Spleen (tissue), 11 donors: Measurements from ENCODE around the gene CRELD2. TPM values are rescaled to one million over a fixed set of nuclear protein-coding genes. Genes with fewer than 3 reads are reported as not detected.
A peak's percentile ranks its signal among the peaks of the same experiment; 100 is the strongest.

Experiments used
- DNase-seq: peaks from one replicate; pipeline ENCODE4 v3.0.0-alpha.2; 2020
- H3K27ac ChIP-seq, 8 donors: fragments of 200-600 bp; sonication (generic) in 7 of 8; 1 replicate in 4 of 8; 2 replicates in 4 of 8; pipeline versions ENCODE4 v1.5.0 to v1.8.0; 2016 to 2021; ENCODE audit warnings: inconsistent platforms in 4 of 8, mild to moderate bottlenecking in 4 of 8, moderate library complexity in 1 of 8
- H3K27me3 ChIP-seq, 7 donors: fragments of 200-600 bp; sonication (generic) in 6 of 7; replicated peaks in 1 of 7; 1 replicate in 4 of 7; 2 replicates in 3 of 7; pipeline versions ENCODE4 v1.5.0 to v1.8.0; 2016 to 2021; ENCODE audit warnings: inconsistent platforms in 3 of 7, mild to moderate bottlenecking in 1 of 7
- H3K36me3 ChIP-seq, 6 donors: fragments of 200-600 bp; sonication (generic) in 5 of 6; 1 replicate in 4 of 6; 2 replicates in 2 of 6; pipeline versions ENCODE4 v1.5.0 to v1.8.0; 2016 to 2021; ENCODE audit warnings: inconsistent platforms in 2 of 6
- H3K4me1 ChIP-seq, 6 donors: fragments of 200-600 bp; sonication (generic) in 5 of 6; 1 replicate in 3 of 6; 2 replicates in 3 of 6; pipeline versions ENCODE4 v1.5.0 to v1.8.0; 2016 to 2021; ENCODE audit warnings: inconsistent platforms in 3 of 6
- H3K4me3 ChIP-seq, 8 donors: fragments of 200-600 bp; sonication (generic) in 7 of 8; 1 replicate in 4 of 8; 2 replicates in 4 of 8; pipeline versions ENCODE4 v1.5.0 to v1.8.0; 2016 to 2021; ENCODE audit warnings: inconsistent platforms in 4 of 8, mild to moderate bottlenecking in 4 of 8, moderate library complexity in 2 of 8
- H3K9me3 ChIP-seq, 8 donors: fragments of 200-600 bp; sonication (generic) in 7 of 8; 1 replicate in 4 of 8; 2 replicates in 4 of 8; pipeline versions ENCODE4 v1.5.0 to v1.8.0; 2016 to 2021; ENCODE audit warnings: inconsistent platforms in 4 of 8
- POLR2A ChIP-seq, 3 donors: fragments of 450-650 bp; IDR thresholded peaks; one replicate each; pipeline ENCODE4 v1.5.1; 2017; ENCODE audit warnings: antibody characterized with exemption in 3 of 3, mild to moderate bottlenecking in 1 of 3
- POLR2AphosphoS5 ChIP-seq, 3 donors: sonication (generic); formaldehyde crosslinking; IDR thresholded peaks; one replicate each; pipeline ENCODE4 v1.5.1; 2017; ENCODE audit warnings: antibody characterized with exemption in 3 of 3
- WGBS, 5 donors: extraction: QIAGEN DNeasy Blood & Tissue Kit in 3 of 5; methylation state at CpG; one replicate each; pipeline versions ENCODE4 v1.1.5 to v1.1.7; 2013 to 2018; 5-methylcytosine and 5-hydroxymethylcytosine counted together
- intact Hi-C: fragments of 100-400 bp; cut with DNase I; formaldehyde crosslinking; loops from one replicate; pipeline ENCODE4 v1.15.0; 2023; ENCODE audit warnings: low total_unique reads
- microRNA-seq, 3 donors: library from miRNA; unstranded; fragments of <30 nt; microRNA quantifications; one replicate each; pipeline versions ENCODE4 to v1.1.0, GENCODE V29; 2019 to 2020
- polyA plus RNA-seq, 3 donors: library from polyadenylated mRNA; stranded (reverse); fragments of 200-250 nt; gene quantifications; one replicate each; pipeline ENCODE4 v1.2.1, GENCODE V29; 2013
- small RNA-seq, 4 donors: library from RNA; depleted of rRNA; stranded (forward); fragments of <200 nt; gene quantifications; one replicate each; pipeline ENCODE3, GENCODE V24; 2016
- total RNA-seq, 7 donors: library from RNA; depleted of rRNA in 3 of 7; stranded (reverse); fragments of >200 nt in 3 of 7; fragmentation: NEBNext Ultra II Directional in 4 of 7; extraction: Animal tissue kit (Norgen Biotek cat#: 25700) in 4 of 7; gene quantifications; one replicate each; pipeline versions ENCODE4 v1.1.0 to v1.2.1, GENCODE V29; 2016 to 2021
- TF ChIP-seq, protein P1 (sequence below), 11 experiments: fragments of 200-600 bp in 7 of 11; fragments of 450-650 bp in 4 of 11; sonication (generic) in 4 of 11; IDR thresholded peaks in 8 of 11; conservative IDR thresholded peaks in 3 of 11; 1 replicate in 7 of 11; 2 replicates in 4 of 11; pipeline versions ENCODE4 v1.4.0 to v1.8.0; 2016 to 2021; ENCODE audit warnings: antibody characterized with exemption in 11 of 11, inconsistent platforms in 4 of 11, mild to moderate bottlenecking in 1 of 11
- donor health status: healthy with polysubstance abuse.
- donor health status: DM: no; HTN: no; CAD: no; lungs with moderate emphysema.
- donor health status: DM: no; HTN: no; CAD: no.
- donor health status: Bipolar disorder and iron deficiency.
- donor health status: healthy.
- donor health status: DM: no; HTN: no; CAD: no.
- donor health status: DM: yes; HTN: yes; CAD: no.

The CRELD2 gene
- total and polyA plus RNA-seq, 10 donors, result 16.2 to 46.3 (median 34.9) TPM

DNA sequence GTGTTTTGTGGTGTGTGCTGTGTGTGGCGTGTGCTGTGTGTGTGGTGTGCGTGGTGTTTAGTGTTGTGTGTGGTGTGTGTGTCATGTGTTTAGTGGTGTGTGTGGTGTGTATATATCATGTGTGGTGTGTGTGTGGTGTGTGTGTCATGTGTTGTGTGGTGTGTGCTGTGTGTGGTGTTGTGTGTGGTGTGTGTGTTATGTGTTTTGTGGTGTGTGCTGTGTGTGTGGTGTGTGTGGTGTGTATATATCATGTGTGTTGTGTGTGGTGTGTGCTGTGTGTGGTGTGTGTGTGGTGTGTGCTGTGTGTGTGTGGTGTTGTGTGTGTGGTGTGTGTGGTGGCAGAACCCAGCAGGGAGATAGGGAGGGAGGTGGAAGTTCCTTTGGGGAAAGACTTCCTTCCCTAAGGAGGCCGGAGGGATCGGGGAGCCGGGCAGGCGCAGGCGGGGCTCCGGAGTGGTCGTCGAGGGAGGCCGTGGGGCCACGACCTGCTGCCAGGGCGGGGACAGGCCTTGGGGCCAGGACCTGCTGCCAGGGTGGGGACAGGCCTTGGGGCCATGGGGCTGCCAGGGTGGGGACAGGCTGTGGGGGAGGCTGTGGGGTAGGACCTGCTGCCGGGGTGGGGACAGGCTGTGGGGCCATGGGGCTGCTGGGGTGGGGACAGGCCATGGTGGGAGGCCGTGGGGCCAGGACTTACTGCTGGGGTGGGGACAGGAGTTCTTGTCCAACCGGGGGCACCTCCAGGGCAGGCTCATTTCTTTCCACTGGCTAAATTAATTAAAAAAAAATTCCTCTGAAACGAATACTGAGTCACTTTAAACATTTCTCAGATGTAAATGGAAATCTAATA lies 57.3 kb downstream of the CRELD2 start:
- Histone ChIP-seq H3K4me3 (no peak overlapping the region), H3K27me3 (peaks cover 0 to 12% (median 0%) of the 10 kb centered on the region in 7 donors), H3K4me1 (peaks cover 2 to 37% (median 28%) of the 10 kb centered on the region in 6 donors), H3K27ac (peak overlapping the region; percentile 15 to 82 (median 46)), H3K9me3 (peaks cover 0 to 17% (median 11%) of the 10 kb centered on the region in 8 donors), H3K36me3 (no peaks in the 10 kb centered on the region)
- DNase-seq, result peak; percentile 82
- intact Hi-C loops, result no loop called here
- 23 to 34% (median 25%) methylated on average over 16 to 17 of the region's 17 CpGs for WGBS, 5 donors
- TF ChIP-seq POLR2AphosphoS5 (IDR thresholded peaks at IDR 0.05), result no peak
- TF ChIP-seq, protein P1, sequence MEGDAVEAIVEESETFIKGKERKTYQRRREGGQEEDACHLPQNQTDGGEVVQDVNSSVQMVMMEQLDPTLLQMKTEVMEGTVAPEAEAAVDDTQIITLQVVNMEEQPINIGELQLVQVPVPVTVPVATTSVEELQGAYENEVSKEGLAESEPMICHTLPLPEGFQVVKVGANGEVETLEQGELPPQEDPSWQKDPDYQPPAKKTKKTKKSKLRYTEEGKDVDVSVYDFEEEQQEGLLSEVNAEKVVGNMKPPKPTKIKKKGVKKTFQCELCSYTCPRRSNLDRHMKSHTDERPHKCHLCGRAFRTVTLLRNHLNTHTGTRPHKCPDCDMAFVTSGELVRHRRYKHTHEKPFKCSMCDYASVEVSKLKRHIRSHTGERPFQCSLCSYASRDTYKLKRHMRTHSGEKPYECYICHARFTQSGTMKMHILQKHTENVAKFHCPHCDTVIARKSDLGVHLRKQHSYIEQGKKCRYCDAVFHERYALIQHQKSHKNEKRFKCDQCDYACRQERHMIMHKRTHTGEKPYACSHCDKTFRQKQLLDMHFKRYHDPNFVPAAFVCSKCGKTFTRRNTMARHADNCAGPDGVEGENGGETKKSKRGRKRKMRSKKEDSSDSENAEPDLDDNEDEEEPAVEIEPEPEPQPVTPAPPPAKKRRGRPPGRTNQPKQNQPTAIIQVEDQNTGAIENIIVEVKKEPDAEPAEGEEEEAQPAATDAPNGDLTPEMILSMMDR (IDR thresholded peaks at IDR 0.05 in 8 of 11, conservative IDR thresholded peaks at IDR 0.05 in 3 of 11), result no peak
- TF ChIP-seq POLR2A (IDR thresholded peaks at IDR 0.05), result no peak

DNA sequence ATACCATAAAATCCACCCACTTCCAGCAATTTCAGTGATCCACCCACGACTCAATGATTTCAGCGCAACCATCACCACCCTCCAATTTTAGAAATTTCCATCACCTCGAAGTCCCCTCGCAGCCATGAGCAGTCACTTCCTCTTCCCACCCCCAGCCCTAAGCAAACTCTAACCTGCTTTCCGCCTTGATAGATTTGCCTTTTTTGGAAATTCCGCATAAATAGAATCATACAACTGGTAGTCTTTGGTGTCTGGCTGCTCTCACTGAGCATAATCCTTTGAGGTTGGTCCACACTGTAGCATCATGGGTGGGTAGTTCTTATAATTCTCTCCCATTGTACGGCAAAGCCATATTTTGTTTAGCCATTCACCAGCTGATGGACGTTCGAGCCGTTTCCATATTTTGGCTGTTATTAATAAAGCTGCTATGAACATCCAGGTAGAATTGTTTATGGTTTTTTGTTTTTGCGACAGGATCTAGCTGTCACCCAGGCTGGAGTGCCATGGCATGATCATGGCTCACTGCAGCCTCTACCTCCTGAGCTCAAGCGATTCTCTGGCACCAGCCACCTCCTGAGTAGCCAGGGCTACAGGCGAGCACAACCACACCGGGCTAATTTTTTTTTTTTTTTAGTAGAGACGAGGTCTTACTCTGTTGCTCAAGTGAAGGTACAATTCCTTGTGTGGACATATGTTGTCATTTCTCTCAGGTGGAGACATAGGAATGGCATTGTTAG lies 58.2 kb downstream of the CRELD2 start:
- WGBS, 5 donors, result 54 to 63% (median 59%) methylated on average over 15 of the region's 15 CpGs
- DNase-seq, result no peak
- peaks cover 0 to 18% (median 11%) of the 10 kb centered on the region in 8 donors for H3K9me3 ChIP-seq
- peak overlapping the region in 7 of 8 donors; percentile 15 to 82 (median 47) for H3K27ac ChIP-seq
- intact Hi-C loops, result no loop called here
- H3K36me3 ChIP-seq, result no peaks in the 10 kb centered on the region
- H3K27me3 ChIP-seq, result peaks cover 0 to 8% (median 0%) of the 10 kb centered on the region in 7 donors
- H3K4me3 ChIP-seq, result no peak overlapping the region
- TF ChIP-seq POLR2AphosphoS5 (IDR thresholded peaks at IDR 0.05) (no peak), POLR2A (IDR thresholded peaks at IDR 0.05) (no peak)
- TF ChIP-seq, protein P1 (IDR thresholded peaks at IDR 0.05 in 8 of 11, conservative IDR thresholded peaks at IDR 0.05 in 3 of 11), result no peak
- peaks cover 0 to 29% (median 20%) of the 10 kb centered on the region in 6 donors for H3K4me1 ChIP-seq

Small RNA genes lying within 50 kb of the gene (microRNA-seq; reads per million reads assigned to microRNA genes)
- 0 to 1.8 (median 0.28) reads per million in 3 donors for gene MIR6821

Small RNA genes lying within 50 kb of the gene (small RNA-seq; reads per million reads assigned to genes)
- gene MIR6821, result 0.07 to 0.41 (median 0.10) reads per million in 4 donors

Other genes with a start within 250 kb of the CRELD2 start
- 10 to 100 TPM; 35.3 to 59.6 (median 46.9) TPM for gene BRD1, start 90.8 kb upstream of the CRELD2 start, total RNA-seq
- 10 to 100 TPM; 14.2 to 23.1 (median 17.6) TPM for gene BRD1, start 90.8 kb upstream of the CRELD2 start, polyA plus RNA-seq
- 10 to 100 TPM; 10.1 to 23.2 (median 16.1) TPM for gene ZBED4, start 64.8 kb upstream of the CRELD2 start, total RNA-seq
- gene ZBED4, start 64.8 kb upstream of the CRELD2 start, polyA plus RNA-seq, result 1 to 10 TPM; 2.9 to 5.3 (median 3.5) TPM
- gene ALG12, start 196 bp upstream of the CRELD2 start, total RNA-seq, result 10 to 100 TPM; 10.2 to 20.1 (median 13.3) TPM
- gene ALG12, start 196 bp upstream of the CRELD2 start, polyA plus RNA-seq, result 1 to 10 TPM; 5.7 to 7.1 (median 5.9) TPM
- 100 to 1,000 TPM in 5 of 7 donors, 10 to 100 TPM in 2; 72.1 to 134 (median 109) TPM for gene PIM3, start 42.1 kb downstream of the CRELD2 start, total RNA-seq
- 10 to 100 TPM; 49.5 to 84.4 (median 52.0) TPM for gene PIM3, start 42.1 kb downstream of the CRELD2 start, polyA plus RNA-seq
- 1 to 10 TPM in 2 of 7 donors, under 1 TPM in 5; 0.23 to 1.9 (median 0.94) TPM for gene IL17REL, start 94.1 kb downstream of the CRELD2 start, total RNA-seq
- 1 to 10 TPM in 1 of 3 donors, under 1 TPM in 2; 0.21 to 1.2 (median 0.33) TPM for gene IL17REL, start 94.1 kb downstream of the CRELD2 start, polyA plus RNA-seq
- gene TTLL8, start 139.7 kb downstream of the CRELD2 start, total RNA-seq, result not detected
- gene TTLL8, start 139.7 kb downstream of the CRELD2 start, polyA plus RNA-seq, result not detected
- gene MLC1, start 166.8 kb downstream of the CRELD2 start, total RNA-seq, result 1 to 10 TPM; 1.2 to 4.4 (median 1.9) TPM
- under 1 TPM; 0.17 to 0.74 (median 0.39) TPM for gene MLC1, start 166.8 kb downstream of the CRELD2 start, polyA plus RNA-seq
- under 1 TPM in 2 of 7 donors, not detected in 5; 0.10 to 0.37 TPM for gene MOV10L1, start 171.4 kb downstream of the CRELD2 start, total RNA-seq
- under 1 TPM in 1 of 3 donors, not detected in 2; 0.15 TPM for gene MOV10L1, start 171.4 kb downstream of the CRELD2 start, polyA plus RNA-seq